ENCODE measurements around the gene GON7.

DNA sequence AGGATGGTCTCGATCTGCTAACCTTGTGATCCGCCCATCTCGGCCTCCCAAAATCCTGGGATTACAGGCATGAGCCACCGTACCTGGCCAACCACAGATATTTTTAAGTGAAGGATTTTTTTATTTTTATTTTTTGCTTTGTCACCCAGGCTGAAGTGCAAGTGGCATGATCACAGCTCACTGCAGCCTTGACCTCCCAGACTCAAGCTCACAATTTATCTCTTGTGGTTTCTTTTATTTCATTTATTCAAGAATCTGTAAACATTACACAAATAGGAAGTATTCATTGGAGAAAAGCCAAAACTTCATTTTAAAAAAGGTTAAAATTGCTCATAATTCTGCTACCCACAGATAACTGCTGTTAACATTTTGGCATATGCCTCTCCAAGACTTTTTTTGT, 35.5 kb downstream of the GON7 start:
- TF ChIP-seq, protein P1, sequence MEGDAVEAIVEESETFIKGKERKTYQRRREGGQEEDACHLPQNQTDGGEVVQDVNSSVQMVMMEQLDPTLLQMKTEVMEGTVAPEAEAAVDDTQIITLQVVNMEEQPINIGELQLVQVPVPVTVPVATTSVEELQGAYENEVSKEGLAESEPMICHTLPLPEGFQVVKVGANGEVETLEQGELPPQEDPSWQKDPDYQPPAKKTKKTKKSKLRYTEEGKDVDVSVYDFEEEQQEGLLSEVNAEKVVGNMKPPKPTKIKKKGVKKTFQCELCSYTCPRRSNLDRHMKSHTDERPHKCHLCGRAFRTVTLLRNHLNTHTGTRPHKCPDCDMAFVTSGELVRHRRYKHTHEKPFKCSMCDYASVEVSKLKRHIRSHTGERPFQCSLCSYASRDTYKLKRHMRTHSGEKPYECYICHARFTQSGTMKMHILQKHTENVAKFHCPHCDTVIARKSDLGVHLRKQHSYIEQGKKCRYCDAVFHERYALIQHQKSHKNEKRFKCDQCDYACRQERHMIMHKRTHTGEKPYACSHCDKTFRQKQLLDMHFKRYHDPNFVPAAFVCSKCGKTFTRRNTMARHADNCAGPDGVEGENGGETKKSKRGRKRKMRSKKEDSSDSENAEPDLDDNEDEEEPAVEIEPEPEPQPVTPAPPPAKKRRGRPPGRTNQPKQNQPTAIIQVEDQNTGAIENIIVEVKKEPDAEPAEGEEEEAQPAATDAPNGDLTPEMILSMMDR (IDR thresholded peaks at IDR 0.05; ENCODE audit: low read depth, low read length), result no peak
- TF ChIP-seq POLR2A (IDR thresholded peaks at IDR 0.05; ENCODE audit: extremely low read depth, insufficient read length) (no peak), MYC (IDR thresholded peaks at IDR 0.05; ENCODE audit: low read depth, low read length) (no peak)
- TF ChIP-seq, protein P2, sequence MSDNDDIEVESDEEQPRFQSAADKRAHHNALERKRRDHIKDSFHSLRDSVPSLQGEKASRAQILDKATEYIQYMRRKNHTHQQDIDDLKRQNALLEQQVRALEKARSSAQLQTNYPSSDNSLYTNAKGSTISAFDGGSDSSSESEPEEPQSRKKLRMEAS (IDR thresholded peaks at IDR 0.05; ENCODE audit: low read depth, low read length), result no peak
